HEK293 (cell line): ENCODE results near the gene GIGYF1.

Source experiments
- GLIS1 ChIP-seq: fragments of 450-650 bp; formaldehyde crosslinking; IDR thresholded peaks from 2 replicates; pipeline ENCODE4 v1.5.1; 2016; ENCODE audit warnings: missing biosample characterization, missing genetic modification characterization
- KLF10 ChIP-seq: fragments of 450-650 bp; IDR thresholded peaks from 2 replicates; pipeline ENCODE4 v1.5.1; 2018; ENCODE audit warnings: missing biosample characterization, mild to moderate bottlenecking, missing genetic modification characterization
- SCRT1 ChIP-seq: fragments of 450-650 bp; formaldehyde crosslinking; IDR thresholded peaks from 2 replicates; pipeline ENCODE4 v1.5.1; 2016; ENCODE audit warnings: missing biosample characterization, missing genetic modification characterization, borderline replicate concordance
- ZBTB1 ChIP-seq: fragments of 450-650 bp; formaldehyde crosslinking; IDR thresholded peaks from 2 replicates; pipeline ENCODE4 v1.5.1; 2016; ENCODE audit warnings: missing biosample characterization, missing genetic modification characterization
- ZBTB8A ChIP-seq: fragments of 450-650 bp; formaldehyde crosslinking; IDR thresholded peaks from 2 replicates; pipeline ENCODE4 v1.5.1; 2016; ENCODE audit warnings: missing biosample characterization, missing genetic modification characterization
- ZNF140 ChIP-seq: fragments of 450-650 bp; formaldehyde crosslinking; IDR thresholded peaks from 2 replicates; pipeline ENCODE4 v1.5.1; 2016; ENCODE audit warnings: missing biosample characterization, missing genetic modification characterization
- ZNF16 ChIP-seq: fragments of 450-650 bp; formaldehyde crosslinking; IDR thresholded peaks from 2 replicates; pipeline ENCODE4 v1.5.1; 2016; ENCODE audit warnings: low read depth, missing biosample characterization, missing genetic modification characterization
- ZNF175 ChIP-seq: fragments of 450-650 bp; formaldehyde crosslinking; IDR thresholded peaks from 2 replicates; pipeline ENCODE4 v1.5.1; 2016; ENCODE audit warnings: missing biosample characterization, missing genetic modification characterization
- ZNF184 ChIP-seq: fragments of 450-650 bp; IDR thresholded peaks from 2 replicates; pipeline ENCODE4 v1.5.1; 2018; ENCODE audit warnings: missing biosample characterization, mild to moderate bottlenecking, missing genetic modification characterization
- ZNF239 ChIP-seq: fragments of 450-650 bp; formaldehyde crosslinking; IDR thresholded peaks from 2 replicates; pipeline ENCODE4 v1.5.1; 2016; ENCODE audit warnings: missing biosample characterization, missing genetic modification characterization
- ZNF354C ChIP-seq: fragments of 450-650 bp; formaldehyde crosslinking; IDR thresholded peaks from 2 replicates; pipeline ENCODE4 v1.5.1; 2016; ENCODE audit warnings: missing biosample characterization, missing genetic modification characterization, low read depth, borderline replicate concordance
- ZNF366 ChIP-seq: fragments of 450-650 bp; formaldehyde crosslinking; conservative IDR thresholded peaks from 2 replicates; pipeline ENCODE4 v1.5.1; 2016; ENCODE audit warnings: missing biosample characterization, missing genetic modification characterization
- ZNF426 ChIP-seq: fragments of 450-650 bp; formaldehyde crosslinking; IDR thresholded peaks from 2 replicates; pipeline ENCODE4 v1.5.1; 2017; ENCODE audit warnings: missing biosample characterization, missing genetic modification characterization, mild to moderate bottlenecking, inconsistent platforms, moderate library complexity
- ZNF510 ChIP-seq: fragments of 450-650 bp; formaldehyde crosslinking; IDR thresholded peaks from 2 replicates; pipeline ENCODE4 v1.5.1; 2018; ENCODE audit warnings: mild to moderate bottlenecking, missing genetic modification characterization, missing biosample characterization; ENCODE audit not compliant: insufficient replicate concordance
- ZNF548 ChIP-seq: fragments of 450-650 bp; formaldehyde crosslinking; IDR thresholded peaks from 2 replicates; pipeline ENCODE4 v1.5.1; 2016; ENCODE audit warnings: missing biosample characterization, missing genetic modification characterization
- ZNF555 ChIP-seq: fragments of 450-650 bp; formaldehyde crosslinking; conservative IDR thresholded peaks from 2 replicates; pipeline ENCODE4 v1.5.1; 2017; ENCODE audit warnings: missing biosample characterization, mild to moderate bottlenecking, missing genetic modification characterization, inconsistent platforms
- ZNF596 ChIP-seq: fragments of 450-650 bp; IDR thresholded peaks from 2 replicates; pipeline ENCODE4 v1.5.0; 2018; ENCODE audit warnings: missing biosample characterization, mild to moderate bottlenecking, missing genetic modification characterization, moderate library complexity
- ZNF624 ChIP-seq: fragments of 450-650 bp; formaldehyde crosslinking; IDR thresholded peaks from 2 replicates; pipeline ENCODE4 v1.5.1; 2017; ENCODE audit warnings: missing biosample characterization, missing genetic modification characterization
- ZNF747 ChIP-seq: fragments of 450-650 bp; formaldehyde crosslinking; IDR thresholded peaks from 2 replicates; pipeline ENCODE4 v1.5.1; 2016; ENCODE audit warnings: missing biosample characterization, missing genetic modification characterization
- ZNF791 ChIP-seq: fragments of 450-650 bp; formaldehyde crosslinking; IDR thresholded peaks from 2 replicates; pipeline ENCODE4 v1.5.1; 2016; ENCODE audit warnings: missing biosample characterization, missing genetic modification characterization
- TF ChIP-seq, protein P1 (sequence below): fragments of 450-650 bp; formaldehyde crosslinking; IDR thresholded peaks from 2 replicates; pipeline ENCODE4 v1.5.1; 2016; ENCODE audit warnings: missing biosample characterization, missing genetic modification characterization, borderline replicate concordance
- TF ChIP-seq, protein P2 (sequence below): fragments of 450-650 bp; formaldehyde crosslinking; IDR thresholded peaks from 2 replicates; pipeline ENCODE4 v1.5.1; 2016; ENCODE audit warnings: missing biosample characterization, missing genetic modification characterization
- TF ChIP-seq, protein P3 (sequence below): fragments of 450-650 bp; formaldehyde crosslinking; IDR thresholded peaks from 2 replicates; pipeline ENCODE4 v1.5.1; 2016; ENCODE audit warnings: missing biosample characterization, missing genetic modification characterization
- TF ChIP-seq, protein P4 (sequence below): fragments of 450-650 bp; formaldehyde crosslinking; optimal IDR thresholded peaks from 2 replicates; pipeline ENCODE3; 2016; ENCODE audit warnings: missing biosample characterization, mild to moderate bottlenecking, missing genetic modification characterization
- TF ChIP-seq, protein P5 (sequence below): fragments of 450-650 bp; formaldehyde crosslinking; IDR thresholded peaks from 2 replicates; pipeline ENCODE4 v1.5.1; 2016; ENCODE audit warnings: missing biosample characterization, missing genetic modification characterization
- TF ChIP-seq, protein P6 (sequence below): fragments of 450-650 bp; formaldehyde crosslinking; IDR thresholded peaks from 2 replicates; pipeline ENCODE4; 2016; ENCODE audit warnings: missing biosample characterization, missing genetic modification characterization

The GIGYF1 gene

DNA sequence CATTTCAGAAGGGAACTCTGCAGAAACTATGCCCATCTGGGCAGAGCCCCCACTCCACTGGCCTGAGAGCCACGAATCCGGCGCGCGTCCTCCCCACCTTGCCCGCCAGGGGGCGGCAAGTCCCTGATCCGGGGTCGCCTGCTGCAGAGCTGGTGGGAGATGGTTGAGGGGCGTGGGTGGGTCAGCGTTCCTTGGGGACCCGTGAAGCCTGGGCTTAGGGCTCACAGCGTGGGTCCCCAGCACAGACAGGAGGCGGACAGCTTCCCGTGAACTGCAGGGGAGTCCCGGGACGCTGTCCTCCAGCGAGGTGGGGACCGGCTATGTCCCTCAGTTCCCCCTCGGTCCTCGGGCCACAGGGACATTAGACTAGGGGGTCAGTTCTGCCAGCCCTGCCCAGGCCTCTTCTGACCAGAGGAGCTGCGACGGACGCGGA, 11.3 kb upstream of the GIGYF1 start (continued):
- TF ChIP-seq, protein P1, sequence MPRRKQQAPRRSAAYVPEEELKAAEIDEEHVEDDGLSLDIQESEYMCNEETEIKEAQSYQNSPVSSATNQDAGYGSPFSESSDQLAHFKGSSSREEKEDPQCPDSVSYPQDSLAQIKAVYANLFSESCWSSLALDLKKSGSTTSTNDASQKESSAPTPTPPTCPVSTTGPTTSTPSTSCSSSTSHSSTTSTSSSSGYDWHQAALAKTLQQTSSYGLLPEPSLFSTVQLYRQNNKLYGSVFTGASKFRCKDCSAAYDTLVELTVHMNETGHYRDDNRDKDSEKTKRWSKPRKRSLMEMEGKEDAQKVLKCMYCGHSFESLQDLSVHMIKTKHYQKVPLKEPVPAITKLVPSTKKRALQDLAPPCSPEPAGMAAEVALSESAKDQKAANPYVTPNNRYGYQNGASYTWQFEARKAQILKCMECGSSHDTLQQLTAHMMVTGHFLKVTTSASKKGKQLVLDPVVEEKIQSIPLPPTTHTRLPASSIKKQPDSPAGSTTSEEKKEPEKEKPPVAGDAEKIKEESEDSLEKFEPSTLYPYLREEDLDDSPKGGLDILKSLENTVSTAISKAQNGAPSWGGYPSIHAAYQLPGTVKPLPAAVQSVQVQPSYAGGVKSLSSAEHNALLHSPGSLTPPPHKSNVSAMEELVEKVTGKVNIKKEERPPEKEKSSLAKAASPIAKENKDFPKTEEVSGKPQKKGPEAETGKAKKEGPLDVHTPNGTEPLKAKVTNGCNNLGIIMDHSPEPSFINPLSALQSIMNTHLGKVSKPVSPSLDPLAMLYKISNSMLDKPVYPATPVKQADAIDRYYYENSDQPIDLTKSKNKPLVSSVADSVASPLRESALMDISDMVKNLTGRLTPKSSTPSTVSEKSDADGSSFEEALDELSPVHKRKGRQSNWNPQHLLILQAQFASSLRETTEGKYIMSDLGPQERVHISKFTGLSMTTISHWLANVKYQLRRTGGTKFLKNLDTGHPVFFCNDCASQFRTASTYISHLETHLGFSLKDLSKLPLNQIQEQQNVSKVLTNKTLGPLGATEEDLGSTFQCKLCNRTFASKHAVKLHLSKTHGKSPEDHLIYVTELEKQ: no peak
- TF ChIP-seq ZNF624 (tag by site-specific recombination): no peak
- TF ChIP-seq, protein P2, sequence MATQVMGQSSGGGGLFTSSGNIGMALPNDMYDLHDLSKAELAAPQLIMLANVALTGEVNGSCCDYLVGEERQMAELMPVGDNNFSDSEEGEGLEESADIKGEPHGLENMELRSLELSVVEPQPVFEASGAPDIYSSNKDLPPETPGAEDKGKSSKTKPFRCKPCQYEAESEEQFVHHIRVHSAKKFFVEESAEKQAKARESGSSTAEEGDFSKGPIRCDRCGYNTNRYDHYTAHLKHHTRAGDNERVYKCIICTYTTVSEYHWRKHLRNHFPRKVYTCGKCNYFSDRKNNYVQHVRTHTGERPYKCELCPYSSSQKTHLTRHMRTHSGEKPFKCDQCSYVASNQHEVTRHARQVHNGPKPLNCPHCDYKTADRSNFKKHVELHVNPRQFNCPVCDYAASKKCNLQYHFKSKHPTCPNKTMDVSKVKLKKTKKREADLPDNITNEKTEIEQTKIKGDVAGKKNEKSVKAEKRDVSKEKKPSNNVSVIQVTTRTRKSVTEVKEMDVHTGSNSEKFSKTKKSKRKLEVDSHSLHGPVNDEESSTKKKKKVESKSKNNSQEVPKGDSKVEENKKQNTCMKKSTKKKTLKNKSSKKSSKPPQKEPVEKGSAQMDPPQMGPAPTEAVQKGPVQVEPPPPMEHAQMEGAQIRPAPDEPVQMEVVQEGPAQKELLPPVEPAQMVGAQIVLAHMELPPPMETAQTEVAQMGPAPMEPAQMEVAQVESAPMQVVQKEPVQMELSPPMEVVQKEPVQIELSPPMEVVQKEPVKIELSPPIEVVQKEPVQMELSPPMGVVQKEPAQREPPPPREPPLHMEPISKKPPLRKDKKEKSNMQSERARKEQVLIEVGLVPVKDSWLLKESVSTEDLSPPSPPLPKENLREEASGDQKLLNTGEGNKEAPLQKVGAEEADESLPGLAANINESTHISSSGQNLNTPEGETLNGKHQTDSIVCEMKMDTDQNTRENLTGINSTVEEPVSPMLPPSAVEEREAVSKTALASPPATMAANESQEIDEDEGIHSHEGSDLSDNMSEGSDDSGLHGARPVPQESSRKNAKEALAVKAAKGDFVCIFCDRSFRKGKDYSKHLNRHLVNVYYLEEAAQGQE (tag by site-specific recombination): no peak
- TF ChIP-seq, protein P3, sequence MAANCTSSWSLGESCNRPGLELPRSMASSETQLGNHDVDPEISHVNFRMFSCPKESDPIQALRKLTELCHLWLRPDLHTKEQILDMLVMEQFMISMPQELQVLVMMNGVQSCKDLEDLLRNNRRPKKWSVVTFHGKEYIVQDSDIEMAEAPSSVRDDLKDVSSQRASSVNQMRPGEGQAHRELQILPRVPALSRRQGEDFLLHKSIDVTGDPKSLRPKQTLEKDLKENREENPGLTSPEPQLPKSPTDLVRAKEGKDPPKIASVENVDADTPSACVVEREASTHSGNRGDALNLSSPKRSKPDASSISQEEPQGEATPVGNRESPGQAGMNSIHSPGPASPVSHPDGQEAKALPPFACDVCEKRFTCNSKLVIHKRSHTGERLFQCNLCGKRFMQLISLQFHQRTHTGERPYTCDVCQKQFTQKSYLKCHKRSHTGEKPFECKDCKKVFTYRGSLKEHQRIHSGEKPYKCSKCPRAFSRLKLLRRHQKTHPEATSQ (tag by site-specific recombination): peak; percentile 80; the same call in 1 of the 2 replicates
- no peak for TF ChIP-seq ZNF175
- no peak for TF ChIP-seq ZNF510
- no peak for TF ChIP-seq ZNF791
- TF ChIP-seq ZNF426 (tag by site-specific recombination): no peak
- no peak for TF ChIP-seq ZNF747 (tag by site-specific recombination)
- TF ChIP-seq, protein P4, sequence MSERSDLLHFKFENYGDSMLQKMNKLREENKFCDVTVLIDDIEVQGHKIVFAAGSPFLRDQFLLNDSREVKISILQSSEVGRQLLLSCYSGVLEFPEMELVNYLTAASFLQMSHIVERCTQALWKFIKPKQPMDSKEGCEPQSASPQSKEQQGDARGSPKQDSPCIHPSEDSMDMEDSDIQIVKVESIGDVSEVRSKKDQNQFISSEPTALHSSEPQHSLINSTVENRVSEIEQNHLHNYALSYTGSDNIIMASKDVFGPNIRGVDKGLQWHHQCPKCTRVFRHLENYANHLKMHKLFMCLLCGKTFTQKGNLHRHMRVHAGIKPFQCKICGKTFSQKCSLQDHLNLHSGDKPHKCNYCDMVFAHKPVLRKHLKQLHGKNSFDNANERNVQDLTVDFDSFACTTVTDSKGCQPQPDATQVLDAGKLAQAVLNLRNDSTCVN: no peak
- TF ChIP-seq ZNF596 (tag by site-specific recombination): no peak
- TF ChIP-seq, protein P5, sequence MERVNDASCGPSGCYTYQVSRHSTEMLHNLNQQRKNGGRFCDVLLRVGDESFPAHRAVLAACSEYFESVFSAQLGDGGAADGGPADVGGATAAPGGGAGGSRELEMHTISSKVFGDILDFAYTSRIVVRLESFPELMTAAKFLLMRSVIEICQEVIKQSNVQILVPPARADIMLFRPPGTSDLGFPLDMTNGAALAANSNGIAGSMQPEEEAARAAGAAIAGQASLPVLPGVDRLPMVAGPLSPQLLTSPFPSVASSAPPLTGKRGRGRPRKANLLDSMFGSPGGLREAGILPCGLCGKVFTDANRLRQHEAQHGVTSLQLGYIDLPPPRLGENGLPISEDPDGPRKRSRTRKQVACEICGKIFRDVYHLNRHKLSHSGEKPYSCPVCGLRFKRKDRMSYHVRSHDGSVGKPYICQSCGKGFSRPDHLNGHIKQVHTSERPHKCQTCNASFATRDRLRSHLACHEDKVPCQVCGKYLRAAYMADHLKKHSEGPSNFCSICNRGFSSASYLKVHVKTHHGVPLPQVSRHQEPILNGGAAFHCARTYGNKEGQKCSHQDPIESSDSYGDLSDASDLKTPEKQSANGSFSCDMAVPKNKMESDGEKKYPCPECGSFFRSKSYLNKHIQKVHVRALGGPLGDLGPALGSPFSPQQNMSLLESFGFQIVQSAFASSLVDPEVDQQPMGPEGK (tag by site-specific recombination): peak; percentile 85
- TF ChIP-seq, protein P6, sequence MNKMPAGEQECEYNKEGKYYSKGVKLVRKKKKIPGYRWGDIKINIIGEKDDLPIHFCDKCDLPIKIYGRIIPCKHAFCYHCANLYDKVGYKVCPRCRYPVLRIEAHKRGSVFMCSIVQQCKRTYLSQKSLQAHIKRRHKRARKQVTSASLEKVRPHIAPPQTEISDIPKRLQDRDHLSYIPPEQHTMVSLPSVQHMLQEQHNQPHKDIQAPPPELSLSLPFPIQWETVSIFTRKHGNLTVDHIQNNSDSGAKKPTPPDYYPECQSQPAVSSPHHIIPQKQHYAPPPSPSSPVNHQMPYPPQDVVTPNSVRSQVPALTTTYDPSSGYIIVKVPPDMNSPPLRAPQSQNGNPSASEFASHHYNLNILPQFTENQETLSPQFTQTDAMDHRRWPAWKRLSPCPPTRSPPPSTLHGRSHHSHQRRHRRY: no peak
- TF ChIP-seq ZNF184 (tag by site-specific recombination): no peak
- TF ChIP-seq ZBTB8A: no peak; the same call in 1 of the 2 replicates
- TF ChIP-seq ZNF16 (tag by site-specific recombination): no peak
- TF ChIP-seq SCRT1 (tag by site-specific recombination): no peak
- TF ChIP-seq ZNF140 (tag by site-specific recombination): no peak
- TF ChIP-seq ZNF555 (tag by site-specific recombination): no peak
- 0 out of 2 replicates have a peak, but pooled peaks have one; percentile 17 for TF ChIP-seq ZBTB1
- TF ChIP-seq ZNF354C (tag by site-specific recombination): no peak
- TF ChIP-seq ZNF366: no peak; the same call in 1 of the 2 replicates
- no peak for TF ChIP-seq ZNF239 (tag by site-specific recombination)
- TF ChIP-seq KLF10 (tag by site-specific recombination): no peak; the same call in 1 of the 2 replicates
- no peak for TF ChIP-seq ZNF548 (tag by site-specific recombination)
- 0 out of 2 replicates have a peak, but pooled peaks have one; percentile 30 for TF ChIP-seq GLIS1 (tag by site-specific recombination)
